H1 (cell line): ENCODE measurements around the gene UPB1. TPM values are rescaled to one million over a fixed set of nuclear protein-coding genes. Genes with fewer than 3 reads are reported as not detected.

ENCODE experiments used
- CTCF ChIA-PET: fragments of 300-600 bp; sonication (Branson Sonifier 250); formaldehyde crosslinking; loops from one replicate; lab custom pipeline; 2021; ENCODE audit not compliant: partially characterized antibody; lab: Charles Lee
- POLR2A ChIA-PET: fragments of 300-600 bp; sonication (Branson Sonifier 250); formaldehyde crosslinking; loops from one replicate; lab custom pipeline; 2021; ENCODE audit warnings: inconsistent platforms; ENCODE audit not compliant: partially characterized antibody; lab: Charles Lee
- DNase-seq, 2 experiments: peaks; one replicate each; pipeline versions ENCODE4 v3.0.0 to v3.0.0-alpha.2; 2010 to 2022; ENCODE audit warnings: low spot score in 2 of 2, low read depth in 1 of 2, mixed read lengths in 1 of 2
- FAIRE-seq: peaks from 2 replicates; lab custom pipeline; 2011; peaks lifted over from hg19 to GRCh38; lab: Jason Lieb, UNC
- H2AFZ ChIP-seq: 2 replicates; pipeline ENCODE4 v1.8.1; 2012; ENCODE audit warnings: low read length, inconsistent platforms
- H2AK5ac ChIP-seq: 2 replicates; pipeline ENCODE4 v1.6.1; 2013; ENCODE audit warnings: low read depth, low read length
- H2BK120ac ChIP-seq: replicated peaks from 2 replicates; pipeline ENCODE3; 2013; ENCODE audit warnings: low read depth, low read length, inconsistent platforms
- H2BK12ac ChIP-seq: 2 replicates; pipeline ENCODE4 v1.6.1; 2013; ENCODE audit warnings: low read depth, low read length
- H2BK15ac ChIP-seq: 2 replicates; pipeline ENCODE4 v1.6.1; 2013; ENCODE audit warnings: low read length
- H2BK20ac ChIP-seq: 2 replicates; pipeline ENCODE4 v1.6.1; 2013; ENCODE audit warnings: low read length
- H2BK5ac ChIP-seq: 2 replicates; pipeline ENCODE4 v1.6.1; 2013; ENCODE audit warnings: low read depth, low read length
- H3K14ac ChIP-seq: 2 replicates; pipeline ENCODE4 v1.6.1; 2013; ENCODE audit warnings: inconsistent platforms; ENCODE audit not compliant: insufficient read length
- H3K18ac ChIP-seq: 2 replicates; pipeline ENCODE4 v1.6.1; 2013; ENCODE audit warnings: low read length; ENCODE audit errors: extremely low read depth
- H3K23ac ChIP-seq: 2 replicates; pipeline ENCODE4 v1.6.1; 2013; ENCODE audit warnings: inconsistent platforms; ENCODE audit not compliant: insufficient read length
- H3K23me2 ChIP-seq: 2 replicates; pipeline ENCODE4 v1.6.1; 2013; ENCODE audit warnings: low read depth, low read length
- H3K27ac ChIP-seq: 2 replicates; pipeline ENCODE4 v1.6.1; 2011; ENCODE audit warnings: low read depth, low read length, inconsistent platforms
- H3K27me3 ChIP-seq, 4 experiments: replicated peaks in 1 of 4; 1 replicate in 1 of 4; 2 replicates in 3 of 4; pipeline versions ENCODE4 v1.6.1 to v1.8.1; 2011 to 2013; ENCODE audit warnings: low read length in 3 of 4, mild to moderate bottlenecking in 3 of 4, inconsistent platforms in 2 of 4, mixed read lengths in 2 of 4, moderate library complexity in 1 of 4; ENCODE audit not compliant: control insufficient read depth in 3 of 4, insufficient read depth in 3 of 4; ENCODE audit errors: extremely low read depth in 1 of 4
- H3K36me3 ChIP-seq, 4 experiments: 2 replicates each; pipeline versions ENCODE4 v1.6.1 to v1.8.1; 2011 to 2013; ENCODE audit warnings: mild to moderate bottlenecking in 4 of 4, low read length in 3 of 4, moderate library complexity in 2 of 4, control low read depth in 1 of 4, inconsistent platforms in 1 of 4; ENCODE audit not compliant: insufficient read depth in 4 of 4, control insufficient read depth in 2 of 4
- H3K4ac ChIP-seq: replicated peaks from 2 replicates; pipeline ENCODE3; 2013; ENCODE audit warnings: low read length, low read depth, mixed read lengths, inconsistent platforms; ENCODE audit not compliant: insufficient read length
- H3K4me1 ChIP-seq, 4 experiments: replicated peaks in 1 of 4; 1 replicate in 1 of 4; 2 replicates in 3 of 4; pipeline versions ENCODE4 v1.6.1 to v1.8.1; 2011 to 2013; ENCODE audit warnings: low read length in 3 of 4, inconsistent platforms in 2 of 4, mixed read lengths in 1 of 4; ENCODE audit not compliant: insufficient read depth in 4 of 4, control insufficient read depth in 3 of 4
- H3K4me2 ChIP-seq, 2 experiments: 2 replicates each; pipeline versions ENCODE4 v1.6.1 to v1.8.1; 2011 to 2013; ENCODE audit warnings: low read depth in 2 of 2, low read length in 2 of 2, control low read depth in 1 of 2, inconsistent platforms in 1 of 2, mild to moderate bottlenecking in 1 of 2; ENCODE audit not compliant: insufficient read depth in 1 of 2
- H3K4me3 ChIP-seq, 4 experiments: fragments of 200-600, 300-600 bp in 1 of 4; sonication (generic), shearing (Covaris generic), sonication (Bioruptor Twin) in 1 of 4; 2 replicates each; pipeline versions ENCODE4 v1.5.1 to v1.8.1; 2011 to 2016; ENCODE audit warnings: low read length in 4 of 4, low read depth in 3 of 4, control low read depth in 2 of 4, inconsistent platforms in 2 of 4, mild to moderate bottlenecking in 2 of 4, mixed read lengths in 1 of 4, moderate library complexity in 1 of 4; ENCODE audit not compliant: insufficient read depth in 2 of 4; ENCODE audit errors: extremely low read depth in 1 of 4
- H3K56ac ChIP-seq: replicated peaks from 2 replicates; pipeline ENCODE3; 2013; ENCODE audit warnings: low read depth, mild to moderate bottlenecking, mixed read lengths, low read length, inconsistent platforms; ENCODE audit not compliant: insufficient read length
- H3K79me1 ChIP-seq: 2 replicates; pipeline ENCODE4 v1.6.1; 2013; ENCODE audit warnings: low read depth, low read length, control low read depth
- H3K79me2 ChIP-seq, 2 experiments: 2 replicates each; pipeline versions ENCODE4 v1.6.1 to v1.8.1; 2012 to 2013; ENCODE audit warnings: low read length in 2 of 2, mild to moderate bottlenecking in 2 of 2, inconsistent platforms in 1 of 2; ENCODE audit not compliant: insufficient read depth in 2 of 2, control insufficient read depth in 1 of 2
- H3K9ac ChIP-seq, 4 experiments: replicated peaks in 1 of 4; 1 replicate in 1 of 4; 2 replicates in 3 of 4; pipeline versions ENCODE4 v1.6.1 to v1.8.1; 2011 to 2013; ENCODE audit warnings: low read depth in 3 of 4, low read length in 3 of 4, control low read depth in 2 of 4, mild to moderate bottlenecking in 2 of 4, moderate library complexity in 2 of 4, inconsistent platforms in 1 of 4; ENCODE audit errors: extremely low read depth in 1 of 4
- H3K9me3 ChIP-seq, 2 experiments: 2 replicates each; pipeline versions ENCODE4 v1.6.1 to v1.8.1; 2012 to 2013; ENCODE audit warnings: mild to moderate bottlenecking in 2 of 2, moderate library complexity in 2 of 2, control low read depth in 1 of 2, inconsistent platforms in 1 of 2, low read depth in 1 of 2, low read length in 1 of 2, mixed read lengths in 1 of 2; ENCODE audit not compliant: insufficient read depth in 2 of 2
- H4K20me1 ChIP-seq, 2 experiments: replicated peaks in 1 of 2; 2 replicates each; pipeline versions ENCODE3 to v1.8.1; 2011 to 2013; ENCODE audit warnings: inconsistent platforms in 2 of 2, low read length in 2 of 2, mild to moderate bottlenecking in 1 of 2; ENCODE audit not compliant: insufficient read depth in 2 of 2, control insufficient read depth in 1 of 2
- H4K5ac ChIP-seq: 2 replicates; pipeline ENCODE4 v1.6.1; 2013; ENCODE audit warnings: low read length, low read depth, mixed read lengths, inconsistent platforms; ENCODE audit not compliant: insufficient read length
- H4K8ac ChIP-seq: 2 replicates; pipeline ENCODE4 v1.8.0; 2013; ENCODE audit warnings: mild to moderate bottlenecking, moderate library complexity, low read length, inconsistent platforms; ENCODE audit not compliant: insufficient read depth; ENCODE audit errors: extremely low read depth
- H4K91ac ChIP-seq: replicated peaks from 2 replicates; pipeline ENCODE3; 2013; ENCODE audit warnings: low read length, mixed read lengths, inconsistent platforms; ENCODE audit not compliant: insufficient read length
- CBX8 ChIP-seq: fragments of 300-800, 300-1000 bp; sonication (generic); IDR thresholded peaks from 2 replicates; pipeline ENCODE4 v1.7.1; 2016; ENCODE audit warnings: low read depth, low read length, borderline replicate concordance
- KDM5A ChIP-seq: fragments of 200-600 bp; IDR thresholded peaks from 2 replicates; pipeline ENCODE4 v1.7.1; 2012; ENCODE audit warnings: mild to moderate bottlenecking, low read length, inconsistent platforms, mixed read lengths
- NANOG ChIP-seq: IDR thresholded peaks from 2 replicates; pipeline ENCODE4 v1.6.1; 2011; ENCODE audit warnings: low read length, low read depth, mild to moderate bottlenecking, inconsistent platforms; ENCODE audit not compliant: insufficient read depth, poor library complexity, severe bottlenecking
- RAD21 ChIP-seq, 2 experiments: IDR thresholded peaks in 1 of 2; conservative IDR thresholded peaks in 1 of 2; 2 replicates each; pipeline ENCODE4 v1.6.1; 2011; ENCODE audit warnings: low read depth in 2 of 2, low read length in 2 of 2, improper control_type of control experiment in 1 of 2, inconsistent platforms in 1 of 2, mild to moderate bottlenecking in 1 of 2, moderate library complexity in 1 of 2
- RXRA ChIP-seq: IDR thresholded peaks from 2 replicates; pipeline ENCODE4 v1.6.1; 2011; ENCODE audit warnings: low read depth, mild to moderate bottlenecking, low read length, moderate library complexity; ENCODE audit not compliant: insufficient read depth
- SIRT6 ChIP-seq: IDR thresholded peaks from one replicate; pipeline ENCODE4 v1.7.1; 2012; ENCODE audit warnings: low read length, inconsistent platforms
- SP4 ChIP-seq: IDR thresholded peaks from 2 replicates; pipeline ENCODE4 v1.6.1; 2012; ENCODE audit warnings: low read length, inconsistent platforms
- TBP ChIP-seq: IDR thresholded peaks from 2 replicates; pipeline ENCODE4 v1.6.1; 2011; ENCODE audit warnings: low read depth, low read length, improper control_type of control experiment
- YY1 ChIP-seq: IDR thresholded peaks from 2 replicates; pipeline ENCODE4 v1.6.1; 2011; ENCODE audit warnings: low read depth, mild to moderate bottlenecking, low read length
- WGBS, 2 experiments: shearing (Covaris generic) in 1 of 2; methylation state at CpG; one replicate each; pipeline versions ENCODE4 v1.1.6 to v1.1.7; 2013 to 2015; ENCODE audit warnings: low lambda C conversion rate in 2 of 2, mixed read lengths in 2 of 2, inconsistent platforms in 1 of 2, low coverage in 1 of 2, missing lambda C conversion rate in 1 of 2; ENCODE audit not compliant: insufficient replicate concordance in 2 of 2, insufficient coverage in 1 of 2, insufficient read length in 1 of 2; ENCODE audit errors: extremely low coverage in 1 of 2, missing lambda C conversion rate in 1 of 2; 5-methylcytosine and 5-hydroxymethylcytosine counted together
- polyA plus RNA-seq, 7 experiments: library from polyadenylated mRNA; depleted of rRNA in 3 of 7; stranded (reverse) in 5 of 7; unstranded in 2 of 7; fragments of >200 nt in 5 of 7; fragments of 200-250 nt in 2 of 7; gene quantifications; 1 replicate in 5 of 7; 2 replicates in 1 of 7; 4 replicates in 1 of 7; pipeline versions ENCODE4 v1.2.1 to v1.2.3, GENCODE V29; 2011 to 2013; ENCODE audit warnings: missing spikeins in 2 of 7, mixed read lengths in 2 of 7
- total RNA-seq: library from RNA; stranded (reverse); fragmentation: NEBNext Ultra II Directional; extraction: Animal tissue kit (Norgen Biotek cat#: 25700); gene quantifications from 2 replicates; pipeline ENCODE4 v1.2.1, GENCODE V29; 2021

The UPB1 gene
- total and polyA plus RNA-seq, 2 of the 8 experiments (the other 6 are each of a cell fraction or from before 2014, with no cell fraction given) = 0.09 TPM; not detected in 1

DNA sequence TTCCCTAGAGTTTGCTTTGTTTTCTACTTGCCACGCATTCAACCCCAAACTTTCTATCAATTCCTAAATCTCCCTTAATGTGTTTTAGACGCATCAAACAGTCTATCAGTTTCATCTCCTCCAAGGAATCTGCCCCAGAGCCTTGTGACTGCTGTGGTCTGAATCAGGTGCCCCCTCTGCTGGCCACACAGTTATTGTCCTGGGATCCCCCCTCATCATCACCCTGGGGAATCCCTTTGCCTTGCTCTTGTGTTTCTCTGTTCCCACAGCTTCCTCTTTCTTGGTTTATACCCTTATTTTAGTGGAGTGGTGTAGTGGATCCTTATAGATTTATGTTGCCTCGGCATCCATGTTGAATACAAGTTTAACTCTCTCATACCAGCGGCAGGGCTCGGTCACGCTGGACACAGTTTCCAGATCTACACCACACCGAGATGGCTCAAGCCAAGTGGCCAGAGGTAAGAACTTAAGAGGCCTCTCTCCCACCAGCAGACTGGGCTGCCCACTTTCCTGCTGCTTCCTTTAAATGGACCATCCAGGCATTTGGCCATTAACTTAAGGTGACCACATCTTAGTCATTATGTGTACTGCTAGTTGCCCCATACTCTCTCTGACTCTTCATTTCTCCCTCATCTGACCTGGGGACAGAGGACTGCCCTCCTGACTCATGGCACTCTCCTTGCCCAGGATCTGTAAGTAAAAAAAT, 8.2 kb downstream of the UPB1 start:
- H2BK20ac ChIP-seq = no peak overlapping the region
- no peak overlapping the region for H3K27ac ChIP-seq
- H4K91ac ChIP-seq = no peak overlapping the region
- H2AFZ ChIP-seq = 0 out of 2 replicates have a peak overlapping the region, but pooled peaks have one; percentile 61
- no peaks in the 10 kb centered on the region for H3K79me2 ChIP-seq
- H2BK5ac ChIP-seq = no peak overlapping the region
- ChIA-PET POLR2A (interaction anchor here (0.5 to 0.7 kb wide), 2 partner anchors 67 to 75 kb away, joined by 3 to 4 read pairs; no protein-coding TSS in a partner anchor), CTCF (interaction anchor here (0.6 to 15.1 kb wide), 30 partner anchors 9 to 125 kb away, joined by 3 to 201 read pairs (median 5); partner anchors contain the start of genes ADORA2A and GUCD1)
- H3K14ac ChIP-seq = no peak overlapping the region
- no peak overlapping the region for H4K5ac ChIP-seq
- peaks cover 0 to 2% (median 0%) of the 10 kb centered on the region in 4 experiments; a peak in 3 of 7 replicates for H3K27me3 ChIP-seq
- no peak overlapping the region for H3K23ac ChIP-seq
- no peaks in the 10 kb centered on the region for H3K36me3 ChIP-seq
- no peak overlapping the region for H3K9ac ChIP-seq
- WGBS, 2 experiments = 79% methylated on average over 7 of the region's 7 CpGs; no CpG with 5 or more reads in 1 of the 2 experiments
- H3K56ac ChIP-seq = no peak overlapping the region
- peaks cover 3 to 15% (median 9%) of the 10 kb centered on the region in 4 experiments; a peak in 5 of 7 replicates for H3K4me1 ChIP-seq
- H3K18ac ChIP-seq = no peak overlapping the region
- H2BK15ac ChIP-seq = peak overlapping the region; percentile 97
- no peaks in the 10 kb centered on the region for H3K9me3 ChIP-seq
- DNase-seq (peak in 1 of 2 experiments; percentile 83), FAIRE-seq (peak; percentile 63)
- no peak overlapping the region for H3K4me3 ChIP-seq
- H4K20me1 ChIP-seq = no peaks in the 10 kb centered on the region
- H2AK5ac ChIP-seq = no peak overlapping the region
- H4K8ac ChIP-seq = no peak overlapping the region
- no peak overlapping the region for H2BK120ac ChIP-seq
- H3K79me1 ChIP-seq = no peaks in the 10 kb centered on the region
- H2BK12ac ChIP-seq = no peak overlapping the region; the same call in 1 of the 2 replicates
- H3K4ac ChIP-seq = no peak overlapping the region
- no peak overlapping the region for H3K4me2 ChIP-seq
- H3K23me2 ChIP-seq = no peaks in the 10 kb centered on the region
- TF ChIP-seq YY1 (no peak), SIRT6 (no peak), RXRA (no peak), RAD21 (IDR thresholded peaks at IDR 0.05 in 1 of 2, conservative IDR thresholded peaks at IDR 0.05 in 1 of 2; ENCODE audit: low read depth in 2 of 2, low read length in 2 of 2) (peak; percentile 74 to 83), NANOG (no peak), SP4 (no peak), TBP (no peak), CBX8 (no peak), KDM5A (no peak)
